ENCODE measurements around the gene ADAMTS13. TPM values are rescaled to one million over a fixed set of nuclear protein-coding genes. Genes with fewer than 3 reads are reported as not detected.

Gene ADAMTS13
- total RNA-seq, 1 donor from 2014 or later: 2.4 TPM

DNA sequence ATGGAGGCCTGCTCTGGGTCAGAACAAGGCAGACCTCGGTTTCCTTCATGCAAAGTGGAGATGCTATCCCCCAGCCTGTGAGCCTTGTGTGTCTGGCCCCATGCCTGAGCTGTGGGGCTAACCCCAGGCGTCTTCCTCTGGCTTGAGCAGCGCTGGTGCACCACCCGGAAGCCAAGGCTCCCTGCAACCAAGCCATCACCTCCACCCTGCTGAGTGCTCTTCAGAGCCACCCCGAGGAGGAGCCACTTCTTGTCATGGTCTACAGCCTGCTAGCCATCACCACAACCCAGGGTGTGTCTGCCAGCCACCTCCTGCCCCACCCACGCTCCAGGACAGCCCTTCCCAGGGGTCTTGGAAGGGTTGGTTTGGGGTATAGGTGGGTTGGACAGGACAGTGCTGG, 20.6 kb upstream of the ADAMTS13 start:
- Histone ChIP-seq H3K27ac (no peak overlapping the region), H2AFZ (replicated peaks) (no peak overlapping the region), H3K4me1 (no peaks in the 10 kb centered on the region), H3K9ac (no peak overlapping the region), H3F3A (ENCODE audit: low read depth) (no peaks in the 10 kb centered on the region), H3K9me3 (ENCODE audit: low read depth) (no peaks in the 10 kb centered on the region), H4K20me1 (ENCODE audit: low read depth) (no peaks in the 10 kb centered on the region), H3K4me2 (no peak overlapping the region), H3K79me2 (ENCODE audit: low read depth) (no peaks in the 10 kb centered on the region), H3K27me3 (no peaks in the 10 kb centered on the region), H3K4me3 (no peak overlapping the region), H3K36me3 (no peaks in the 10 kb centered on the region)
- Mint-ChIP-seq H3K27me3 (ENCODE audit: insufficient read depth, low read depth) (peaks cover 2% of the 10 kb centered on the region), H3K36me3 (peaks cover 6% of the 10 kb centered on the region), H3K4me3 (no peak overlapping the region), H3K4me1 (no peaks in the 10 kb centered on the region), H3K9me3 (no peaks in the 10 kb centered on the region), H3K27ac (no peak overlapping the region)
- DNase-seq (ENCODE audit: low spot score): no peak
- TF ChIP-seq EZH2 (IDR thresholded peaks at IDR 0.05): no peak
- TF ChIP-seq, protein P1, sequence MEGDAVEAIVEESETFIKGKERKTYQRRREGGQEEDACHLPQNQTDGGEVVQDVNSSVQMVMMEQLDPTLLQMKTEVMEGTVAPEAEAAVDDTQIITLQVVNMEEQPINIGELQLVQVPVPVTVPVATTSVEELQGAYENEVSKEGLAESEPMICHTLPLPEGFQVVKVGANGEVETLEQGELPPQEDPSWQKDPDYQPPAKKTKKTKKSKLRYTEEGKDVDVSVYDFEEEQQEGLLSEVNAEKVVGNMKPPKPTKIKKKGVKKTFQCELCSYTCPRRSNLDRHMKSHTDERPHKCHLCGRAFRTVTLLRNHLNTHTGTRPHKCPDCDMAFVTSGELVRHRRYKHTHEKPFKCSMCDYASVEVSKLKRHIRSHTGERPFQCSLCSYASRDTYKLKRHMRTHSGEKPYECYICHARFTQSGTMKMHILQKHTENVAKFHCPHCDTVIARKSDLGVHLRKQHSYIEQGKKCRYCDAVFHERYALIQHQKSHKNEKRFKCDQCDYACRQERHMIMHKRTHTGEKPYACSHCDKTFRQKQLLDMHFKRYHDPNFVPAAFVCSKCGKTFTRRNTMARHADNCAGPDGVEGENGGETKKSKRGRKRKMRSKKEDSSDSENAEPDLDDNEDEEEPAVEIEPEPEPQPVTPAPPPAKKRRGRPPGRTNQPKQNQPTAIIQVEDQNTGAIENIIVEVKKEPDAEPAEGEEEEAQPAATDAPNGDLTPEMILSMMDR (IDR thresholded peaks at IDR 0.05): no peak
- no peak for TF ChIP-seq EZH2phosphoT487 (IDR thresholded peaks at IDR 0.05)

GRCh38 chr9:133402689-133403088, 19.5 kb upstream of the ADAMTS13 start:
- Histone ChIP-seq H3K9ac (no peak overlapping the region), H3K36me3 (no peaks in the 10 kb centered on the region), H3K27me3 (no peaks in the 10 kb centered on the region), H3K27ac (no peak overlapping the region), H3K4me1 (no peaks in the 10 kb centered on the region), H2AFZ (replicated peaks) (no peak overlapping the region), H3K4me3 (no peak overlapping the region), H3K4me2 (no peak overlapping the region), H3F3A (ENCODE audit: low read depth) (peaks cover 8% of the 10 kb centered on the region), H4K20me1 (ENCODE audit: low read depth) (peaks cover 6% of the 10 kb centered on the region), H3K79me2 (ENCODE audit: low read depth) (no peaks in the 10 kb centered on the region), H3K9me3 (ENCODE audit: low read depth) (no peaks in the 10 kb centered on the region)
- TF ChIP-seq EZH2phosphoT487 (IDR thresholded peaks at IDR 0.05) (no peak), EZH2 (IDR thresholded peaks at IDR 0.05) (no peak)
- TF ChIP-seq, protein P1 (IDR thresholded peaks at IDR 0.05): no peak
- H3K9me3 Mint-ChIP-seq: no peaks in the 10 kb centered on the region
- no peak for DNase-seq (ENCODE audit: low spot score)
- no peak overlapping the region for H3K4me3 Mint-ChIP-seq
- no peaks in the 10 kb centered on the region for H3K4me1 Mint-ChIP-seq
- no peak overlapping the region for H3K27ac Mint-ChIP-seq
- H3K36me3 Mint-ChIP-seq: peaks cover 11% of the 10 kb centered on the region
- H3K27me3 Mint-ChIP-seq (ENCODE audit: insufficient read depth, low read depth): peaks cover 2% of the 10 kb centered on the region

- DNase-seq (ENCODE audit: low spot score): peak; percentile 47
- H3K9me3 ChIP-seq (ENCODE audit: low read depth): no peaks in the 10 kb centered on the region
- H3K36me3 ChIP-seq: no peaks in the 10 kb centered on the region
- Mint-ChIP-seq H3K36me3 (peaks cover 11% of the 10 kb centered on the region), H3K4me3 (no peak overlapping the region), H3K27me3 (ENCODE audit: insufficient read depth, low read depth) (no peaks in the 10 kb centered on the region), H3K4me1 (no peaks in the 10 kb centered on the region), H3K9me3 (no peaks in the 10 kb centered on the region), H3K27ac (no peak overlapping the region)
- H3K4me2 ChIP-seq: no peak overlapping the region
- H3K4me3 ChIP-seq: no peak overlapping the region
- H3F3A ChIP-seq (ENCODE audit: low read depth): peaks cover 10% of the 10 kb centered on the region
- H3K9ac ChIP-seq: no peak overlapping the region
- H3K4me1 ChIP-seq: no peaks in the 10 kb centered on the region
- TF ChIP-seq, protein P1 (IDR thresholded peaks at IDR 0.05): peak; percentile 52
- TF ChIP-seq EZH2 (IDR thresholded peaks at IDR 0.05) (no peak), EZH2phosphoT487 (IDR thresholded peaks at IDR 0.05) (no peak)
- H4K20me1 ChIP-seq (ENCODE audit: low read depth): peaks cover 6% of the 10 kb centered on the region
- no peak overlapping the region for H3K27ac ChIP-seq
- no peak overlapping the region for H2AFZ ChIP-seq (replicated peaks)
- no peaks in the 10 kb centered on the region for H3K27me3 ChIP-seq
- H3K79me2 ChIP-seq (ENCODE audit: low read depth): no peaks in the 10 kb centered on the region
Observed at GRCh38 chr9:133403766-133404453, 18.3 kb upstream of the ADAMTS13 start.
